ENCODE results near the gene TCF7L2.

Gene TCF7L2

GRCh38 chr10:113073549-113074189, 123.6 kb downstream of the TCF7L2 start:
- no peak overlapping the region for H2AFZ ChIP-seq (ENCODE audit: low read depth, low read length)
- H3K4me2 ChIP-seq (ENCODE audit: low read length) = no peak overlapping the region
- H3K36me3 ChIP-seq (replicated peaks; ENCODE audit: low read depth, low read length) = no peaks in the 10 kb centered on the region
- H3K9ac ChIP-seq (ENCODE audit: low read length) = no peak overlapping the region
- no peaks in the 10 kb centered on the region for H3K9me3 ChIP-seq (ENCODE audit: insufficient read depth, low read length)
- no peak overlapping the region for H3K27ac ChIP-seq (ENCODE audit: low read length)
- TF ChIP-seq CTCF (IDR thresholded peaks at IDR 0.05; ENCODE audit: low read depth, low read length) = no peak
- TF ChIP-seq EZH2phosphoT487 (IDR thresholded peaks at IDR 0.05; ENCODE audit: low read depth) = no peak
- no peaks in the 10 kb centered on the region for H4K20me1 ChIP-seq (ENCODE audit: insufficient read depth, low read length)
- no peak overlapping the region for H3K4me3 ChIP-seq (ENCODE audit: low read length)
- H3K27me3 ChIP-seq (ENCODE audit: low read depth, low read length) = no peaks in the 10 kb centered on the region
- H3K79me2 ChIP-seq (ENCODE audit: low read length) = no peaks in the 10 kb centered on the region
- no peaks in the 10 kb centered on the region for H3K4me1 ChIP-seq (ENCODE audit: low read length)

- H3K4me3 ChIP-seq (ENCODE audit: low read length) = no peak overlapping the region
- H3K4me1 ChIP-seq (ENCODE audit: low read length) = no peaks in the 10 kb centered on the region
Measured at GRCh38 chr10:113076949-113077348, 126.9 kb downstream of the TCF7L2 start.

GRCh38 chr10:113078282-113078907, 128.3 kb downstream of the TCF7L2 start:
- H3K9me3 ChIP-seq (ENCODE audit: insufficient read depth, low read length) = no peaks in the 10 kb centered on the region
- TF ChIP-seq EZH2phosphoT487 (IDR thresholded peaks at IDR 0.05; ENCODE audit: low read depth) (no peak), CTCF (IDR thresholded peaks at IDR 0.05; ENCODE audit: low read depth, low read length) (no peak)
- H3K4me2 ChIP-seq (ENCODE audit: low read length) = no peak overlapping the region
- H2AFZ ChIP-seq (ENCODE audit: low read depth, low read length) = no peak overlapping the region
- H3K36me3 ChIP-seq (replicated peaks; ENCODE audit: low read depth, low read length) = no peaks in the 10 kb centered on the region
- no peaks in the 10 kb centered on the region for H3K79me2 ChIP-seq (ENCODE audit: low read length)
- no peaks in the 10 kb centered on the region for H4K20me1 ChIP-seq (ENCODE audit: insufficient read depth, low read length)
- no peaks in the 10 kb centered on the region for H3K4me1 ChIP-seq (ENCODE audit: low read length)
- H3K4me3 ChIP-seq (ENCODE audit: low read length) = no peak overlapping the region
- H3K27ac ChIP-seq (ENCODE audit: low read length) = no peak overlapping the region
- H3K27me3 ChIP-seq (ENCODE audit: low read depth, low read length) = peaks cover 12% of the 10 kb centered on the region
- H3K9ac ChIP-seq (ENCODE audit: low read length) = no peak overlapping the region

More at GRCh38 chr10:113076949-113077348, 126.9 kb downstream of the TCF7L2 start:
- no peaks in the 10 kb centered on the region for H3K36me3 ChIP-seq (replicated peaks; ENCODE audit: low read depth, low read length)
- no peaks in the 10 kb centered on the region for H3K79me2 ChIP-seq (ENCODE audit: low read length)
- no peak overlapping the region for H3K9ac ChIP-seq (ENCODE audit: low read length)
- H3K27ac ChIP-seq (ENCODE audit: low read length) = no peak overlapping the region
- no peak overlapping the region for H2AFZ ChIP-seq (ENCODE audit: low read depth, low read length)
- TF ChIP-seq CTCF (IDR thresholded peaks at IDR 0.05; ENCODE audit: low read depth, low read length) (no peak), EZH2phosphoT487 (IDR thresholded peaks at IDR 0.05; ENCODE audit: low read depth) (no peak)
- no peaks in the 10 kb centered on the region for H4K20me1 ChIP-seq (ENCODE audit: insufficient read depth, low read length)
- no peak overlapping the region for H3K4me2 ChIP-seq (ENCODE audit: low read length)
- H3K9me3 ChIP-seq (ENCODE audit: insufficient read depth, low read length) = no peaks in the 10 kb centered on the region
- H3K27me3 ChIP-seq (ENCODE audit: low read depth, low read length) = peaks cover 12% of the 10 kb centered on the region

- no peaks in the 10 kb centered on the region for H3K79me2 ChIP-seq (ENCODE audit: low read length)
- no peaks in the 10 kb centered on the region for H3K4me1 ChIP-seq (ENCODE audit: low read length)
- H3K27me3 ChIP-seq (ENCODE audit: low read depth, low read length) = peaks cover 12% of the 10 kb centered on the region
- no peaks in the 10 kb centered on the region for H4K20me1 ChIP-seq (ENCODE audit: insufficient read depth, low read length)
- no peak overlapping the region for H3K27ac ChIP-seq (ENCODE audit: low read length)
- H3K4me2 ChIP-seq (ENCODE audit: low read length) = no peak overlapping the region
- H3K9ac ChIP-seq (ENCODE audit: low read length) = no peak overlapping the region
- no peak overlapping the region for H2AFZ ChIP-seq (ENCODE audit: low read depth, low read length)
- H3K4me3 ChIP-seq (ENCODE audit: low read length) = no peak overlapping the region
- H3K9me3 ChIP-seq (ENCODE audit: insufficient read depth, low read length) = no peaks in the 10 kb centered on the region
- H3K36me3 ChIP-seq (replicated peaks; ENCODE audit: low read depth, low read length) = no peaks in the 10 kb centered on the region
- TF ChIP-seq CTCF (IDR thresholded peaks at IDR 0.05; ENCODE audit: low read depth, low read length) = no peak
- no peak for TF ChIP-seq EZH2phosphoT487 (IDR thresholded peaks at IDR 0.05; ENCODE audit: low read depth)
Measured at GRCh38 chr10:113080061-113080924, 130.2 kb downstream of the TCF7L2 start.

Measured in OCI-LY3 (cell line).